ENCODE measurements around the gene IGLL1.

The IGLL1 gene

DNA sequence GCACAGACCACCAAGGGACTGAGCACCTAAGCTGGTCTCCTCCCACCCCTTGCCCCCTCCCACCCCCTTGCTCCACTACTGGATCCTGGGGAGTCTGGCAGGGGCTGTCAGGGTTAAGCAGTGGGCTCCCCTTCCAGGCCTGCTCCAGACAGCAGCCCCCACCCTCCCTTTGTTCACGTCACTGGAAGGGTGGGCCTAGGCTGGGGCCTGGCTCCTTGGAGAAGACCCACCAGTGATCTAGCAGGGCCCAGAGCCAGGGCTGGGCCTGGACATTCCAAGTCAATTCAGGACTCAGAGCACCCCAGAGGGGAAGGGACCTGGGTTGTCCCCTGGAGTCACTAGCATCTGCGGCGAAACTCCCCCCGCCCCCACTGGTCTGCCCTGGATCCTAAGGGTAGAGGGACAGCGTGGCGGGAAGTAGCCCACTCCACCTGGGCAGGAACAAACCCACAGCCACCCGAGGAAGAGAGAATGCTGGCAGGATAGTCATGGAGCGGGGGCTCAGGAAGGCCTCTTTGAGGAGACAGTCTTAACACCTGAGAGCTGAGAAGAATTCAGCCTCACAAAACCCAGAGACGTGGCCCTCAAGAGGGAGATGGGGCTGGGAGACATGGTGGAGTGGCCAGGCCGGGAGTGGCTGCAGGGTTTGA lies 45.8 kb downstream of the IGLL1 start:
- TF ChIP-seq MYC (IDR thresholded peaks at IDR 0.05; ENCODE audit: low read depth, low read length): no peak
- TF ChIP-seq, protein P1, sequence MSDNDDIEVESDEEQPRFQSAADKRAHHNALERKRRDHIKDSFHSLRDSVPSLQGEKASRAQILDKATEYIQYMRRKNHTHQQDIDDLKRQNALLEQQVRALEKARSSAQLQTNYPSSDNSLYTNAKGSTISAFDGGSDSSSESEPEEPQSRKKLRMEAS (IDR thresholded peaks at IDR 0.05; ENCODE audit: low read depth, low read length): no peak
- TF ChIP-seq POLR2A (IDR thresholded peaks at IDR 0.05; ENCODE audit: extremely low read depth, insufficient read length): no peak
- TF ChIP-seq, protein P2, sequence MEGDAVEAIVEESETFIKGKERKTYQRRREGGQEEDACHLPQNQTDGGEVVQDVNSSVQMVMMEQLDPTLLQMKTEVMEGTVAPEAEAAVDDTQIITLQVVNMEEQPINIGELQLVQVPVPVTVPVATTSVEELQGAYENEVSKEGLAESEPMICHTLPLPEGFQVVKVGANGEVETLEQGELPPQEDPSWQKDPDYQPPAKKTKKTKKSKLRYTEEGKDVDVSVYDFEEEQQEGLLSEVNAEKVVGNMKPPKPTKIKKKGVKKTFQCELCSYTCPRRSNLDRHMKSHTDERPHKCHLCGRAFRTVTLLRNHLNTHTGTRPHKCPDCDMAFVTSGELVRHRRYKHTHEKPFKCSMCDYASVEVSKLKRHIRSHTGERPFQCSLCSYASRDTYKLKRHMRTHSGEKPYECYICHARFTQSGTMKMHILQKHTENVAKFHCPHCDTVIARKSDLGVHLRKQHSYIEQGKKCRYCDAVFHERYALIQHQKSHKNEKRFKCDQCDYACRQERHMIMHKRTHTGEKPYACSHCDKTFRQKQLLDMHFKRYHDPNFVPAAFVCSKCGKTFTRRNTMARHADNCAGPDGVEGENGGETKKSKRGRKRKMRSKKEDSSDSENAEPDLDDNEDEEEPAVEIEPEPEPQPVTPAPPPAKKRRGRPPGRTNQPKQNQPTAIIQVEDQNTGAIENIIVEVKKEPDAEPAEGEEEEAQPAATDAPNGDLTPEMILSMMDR (IDR thresholded peaks at IDR 0.05; ENCODE audit: low read depth, low read length): no peak
- no peak for DNase-seq (ENCODE audit: low read depth)

DNA sequence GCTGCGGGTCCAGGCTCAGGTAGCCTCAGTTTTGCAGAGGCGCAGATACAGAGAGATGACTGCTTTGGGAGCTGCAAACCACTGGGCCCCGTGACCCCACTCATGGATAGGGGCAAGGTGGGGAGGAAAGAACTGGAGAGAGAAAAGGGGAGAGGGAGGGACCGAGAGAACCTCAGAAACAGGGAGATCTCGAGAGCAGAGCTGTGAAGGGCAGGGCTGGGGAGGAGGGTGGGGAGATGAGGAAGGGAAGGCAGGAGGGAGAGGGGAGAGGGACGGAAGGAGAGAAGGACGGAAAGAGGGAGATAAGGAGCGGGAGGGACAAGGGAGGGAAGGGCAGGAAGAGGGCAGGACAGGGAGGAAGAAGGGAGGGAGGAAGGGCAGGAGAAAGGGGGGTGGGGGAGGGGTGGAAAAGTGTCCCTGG lies 46.3 kb downstream of the IGLL1 start:
- DNase-seq (ENCODE audit: low read depth): no peak

More for the DNA sequence above, 45.8 kb downstream of the IGLL1 start:
- H3K4me3 ChIP-seq (ENCODE audit: low read depth, low read length): no peak overlapping the region

DNA sequence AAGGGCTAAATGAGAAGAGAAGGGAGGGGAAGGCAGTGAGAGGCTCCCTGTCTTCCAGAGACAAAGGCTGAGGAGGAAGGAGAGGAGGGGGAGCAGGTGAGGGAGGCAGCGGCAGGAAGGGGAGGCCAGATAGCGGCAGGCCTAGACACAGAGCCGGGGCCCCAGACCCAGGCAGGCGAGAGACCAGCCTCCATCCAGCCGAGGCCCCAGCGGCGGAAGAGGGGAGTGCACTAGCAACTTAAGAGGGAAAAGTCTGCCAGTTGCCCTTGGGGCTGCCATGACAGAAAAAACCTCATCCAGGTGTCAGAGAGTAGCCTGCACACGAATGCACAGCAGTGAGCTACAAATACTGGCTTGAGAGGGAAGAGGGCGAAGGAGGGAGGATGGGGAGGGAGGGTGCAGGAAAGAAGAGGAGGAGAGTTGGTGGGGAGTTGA lies 46.7 kb downstream of the IGLL1 start:
- H3K4me3 ChIP-seq (ENCODE audit: low read depth, low read length): no peak overlapping the region
- no peak for DNase-seq (ENCODE audit: low read depth)
- TF ChIP-seq, protein P1 (IDR thresholded peaks at IDR 0.05; ENCODE audit: low read depth, low read length): no peak
- no peak for TF ChIP-seq MYC (IDR thresholded peaks at IDR 0.05; ENCODE audit: low read depth, low read length)
- no peak for TF ChIP-seq POLR2A (IDR thresholded peaks at IDR 0.05; ENCODE audit: extremely low read depth, insufficient read length)
- TF ChIP-seq, protein P2 (IDR thresholded peaks at IDR 0.05; ENCODE audit: low read depth, low read length): no peak

More for the DNA sequence above, 46.3 kb downstream of the IGLL1 start:
- TF ChIP-seq, protein P1 (IDR thresholded peaks at IDR 0.05; ENCODE audit: low read depth, low read length): no peak
- TF ChIP-seq, protein P2 (IDR thresholded peaks at IDR 0.05; ENCODE audit: low read depth, low read length): no peak
- TF ChIP-seq MYC (IDR thresholded peaks at IDR 0.05; ENCODE audit: low read depth, low read length) (no peak), POLR2A (IDR thresholded peaks at IDR 0.05; ENCODE audit: extremely low read depth, insufficient read length) (no peak)
- H3K4me3 ChIP-seq (ENCODE audit: low read depth, low read length): no peak overlapping the region

DNA sequence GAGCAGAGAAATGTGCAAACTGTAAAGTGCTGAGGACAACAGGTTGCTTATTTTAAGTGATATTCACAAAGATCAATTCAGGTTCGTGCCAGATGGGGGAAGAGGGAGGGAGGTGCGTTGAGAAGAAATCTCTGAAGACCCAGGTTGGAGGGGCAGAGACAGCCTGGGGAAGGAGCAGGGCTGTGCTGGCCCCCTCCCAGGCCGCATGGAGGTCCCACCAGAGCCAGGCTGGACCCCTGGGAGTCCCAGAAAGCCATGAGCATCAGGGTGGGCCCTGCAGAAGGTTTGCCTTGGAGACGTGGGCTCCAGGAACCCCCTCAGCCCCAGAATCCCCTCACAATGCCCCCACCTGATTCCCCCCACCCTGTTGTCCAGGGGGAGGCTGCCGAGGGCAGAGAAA lies 47.4 kb downstream of the IGLL1 start:
- DNase-seq (ENCODE audit: low read depth): no peak
- no peak overlapping the region for H3K4me3 ChIP-seq (ENCODE audit: low read depth, low read length)
- TF ChIP-seq, protein P2 (IDR thresholded peaks at IDR 0.05; ENCODE audit: low read depth, low read length): no peak
- no peak for TF ChIP-seq MYC (IDR thresholded peaks at IDR 0.05; ENCODE audit: low read depth, low read length)
- no peak for TF ChIP-seq POLR2A (IDR thresholded peaks at IDR 0.05; ENCODE audit: extremely low read depth, insufficient read length)
- TF ChIP-seq, protein P1 (IDR thresholded peaks at IDR 0.05; ENCODE audit: low read depth, low read length): no peak

DNA sequence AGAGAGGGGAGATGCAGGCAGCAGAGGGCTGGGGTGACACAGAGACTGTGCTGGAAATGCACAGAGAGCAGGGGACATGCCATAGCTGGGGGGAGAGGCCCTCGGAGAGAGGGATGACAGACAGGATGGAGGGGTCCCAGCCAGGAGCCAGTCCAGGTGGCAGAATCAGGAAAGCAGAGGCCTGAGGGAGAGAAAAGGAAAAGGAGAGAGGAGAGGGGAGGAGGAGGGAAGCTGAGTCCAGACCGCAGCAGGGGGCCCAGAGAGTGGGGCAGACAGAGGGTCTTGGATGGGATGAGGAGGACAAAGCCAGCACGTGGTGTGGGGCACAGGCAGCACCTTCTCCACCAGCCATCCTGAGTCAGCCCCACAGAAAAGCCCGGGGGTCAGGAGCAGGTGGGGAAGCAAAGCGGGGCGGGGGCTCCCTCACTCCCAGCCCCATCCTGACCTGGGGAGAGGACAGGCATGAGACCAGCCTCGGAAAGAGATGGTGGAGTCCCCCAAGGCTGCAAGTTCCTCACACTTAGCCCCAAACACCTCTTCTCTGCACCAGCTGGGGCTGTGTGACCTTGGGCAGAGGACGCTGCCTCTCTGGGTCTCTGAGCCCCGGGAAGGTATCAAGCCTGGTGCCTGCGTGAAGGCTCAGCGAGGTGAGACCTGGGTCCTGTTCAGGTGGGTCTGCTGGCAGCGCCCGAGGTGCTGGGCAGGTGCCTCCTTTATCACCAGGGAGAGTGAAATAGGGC lies 48.0 kb downstream of the IGLL1 start:
- DNase-seq (ENCODE audit: low read depth): no peak
- H3K4me3 ChIP-seq (ENCODE audit: low read depth, low read length): no peak overlapping the region
- TF ChIP-seq, protein P1 (IDR thresholded peaks at IDR 0.05; ENCODE audit: low read depth, low read length): no peak
- TF ChIP-seq MYC (IDR thresholded peaks at IDR 0.05; ENCODE audit: low read depth, low read length): no peak
- TF ChIP-seq, protein P2 (IDR thresholded peaks at IDR 0.05; ENCODE audit: low read depth, low read length): no peak
